Activated naive CD8-positive, alpha-beta T cell treated with anti-CD3 and anti-CD28 coated beads, Interleukin-2, amount 50 U/mL, for 24 hours (primary cell): ENCODE measurements around the gene RUVBL2.
A peak's percentile ranks its signal among the peaks of the same experiment; 100 is the strongest.
"Not testable (repeated sequence)": the region's sequence is repeated elsewhere in the genome, so short reads cannot be mapped to it uniquely, and the experiment has no call there.

Source experiments
- ATAC-seq: fragments of 150-1000 bp; cut with Tn5 transposase; one replicate; pipeline ENCODE4 v1.10.0; 2021
- DNase-seq: peaks from one replicate; pipeline ENCODE4 v3.0.0; 2021
- H3K27ac Mint-ChIP-seq: one replicate; pipeline ENCODE4 v1.8.0; 2021; ENCODE audit warnings: mild to moderate bottlenecking, mixed read lengths
- H3K27me3 Mint-ChIP-seq: one replicate; pipeline ENCODE4 v1.8.0; 2021; ENCODE audit warnings: mixed read lengths
- H3K36me3 Mint-ChIP-seq: one replicate; pipeline ENCODE4 v1.8.0; 2021; ENCODE audit warnings: low read depth, mixed read lengths
- H3K4me1 Mint-ChIP-seq: one replicate; pipeline ENCODE4 v1.8.0; 2021; ENCODE audit warnings: mixed read lengths
- H3K4me3 Mint-ChIP-seq: one replicate; pipeline ENCODE4 v1.8.0; 2021; ENCODE audit warnings: mild to moderate bottlenecking, moderate library complexity, mixed read lengths
- H3K9me3 Mint-ChIP-seq: one replicate; pipeline ENCODE4 v1.8.0; 2021; ENCODE audit warnings: mixed read lengths

RUVBL2 gene

GRCh38 chr19:49014870-49015255 lies 21.2 kb downstream of the RUVBL2 start:
- H3K27me3 Mint-ChIP-seq: peaks cover 6% of the 10 kb centered on the region
- H3K4me1 Mint-ChIP-seq: peaks cover 18% of the 10 kb centered on the region
- no peak for DNase-seq
- no peak overlapping the region for H3K4me3 Mint-ChIP-seq
- H3K36me3 Mint-ChIP-seq: peaks cover 13% of the 10 kb centered on the region
- no peak overlapping the region for H3K27ac Mint-ChIP-seq
- no peak for ATAC-seq
- H3K9me3 Mint-ChIP-seq: no peaks in the 10 kb centered on the region

GRCh38 chr19:49016067-49016839 lies 22.6 kb downstream of the RUVBL2 start:
- H3K36me3 Mint-ChIP-seq: peaks cover 11% of the 10 kb centered on the region
- DNase-seq (no peak), ATAC-seq (no peak)
- H3K9me3 Mint-ChIP-seq: no peaks in the 10 kb centered on the region
- no peak overlapping the region for H3K27ac Mint-ChIP-seq
- H3K4me3 Mint-ChIP-seq: no peak overlapping the region
- H3K27me3 Mint-ChIP-seq: peaks cover 6% of the 10 kb centered on the region
- H3K4me1 Mint-ChIP-seq: peaks cover 25% of the 10 kb centered on the region

- Mint-ChIP-seq H3K4me3 (peak within 1 kb of the TSS; percentile 24), H3K4me1 (peaks cover 33% of the 10 kb centered on the region), H3K36me3 (peaks cover 8% of the 10 kb centered on the region), H3K9me3 (no peaks in the 10 kb centered on the region), H3K27me3 (peaks cover 6% of the 10 kb centered on the region), H3K27ac (no peak within 1 kb of the TSS)
- no peak for DNase-seq
- ATAC-seq: no peak
These were observed 23.5 kb downstream of the RUVBL2 start, which contains the start of gene LHB for GRCh38 chr19:49017041-49017665. Gene LHB (minus strand): TSS chr19:49017091. CDS start chr19:49017081, 10 bp downstream.

GRCh38 chr19:49017666-49018351 lies 24.1 kb downstream of the RUVBL2 start:
- DNase-seq (peak; percentile 69), ATAC-seq (peak; percentile 71)
- Mint-ChIP-seq H3K4me1 (peaks cover 33% of the 10 kb centered on the region), H3K36me3 (peaks cover 8% of the 10 kb centered on the region), H3K27ac (no peak overlapping the region), H3K9me3 (no peaks in the 10 kb centered on the region), H3K4me3 (peak overlapping the region; percentile 24), H3K27me3 (peaks cover 6% of the 10 kb centered on the region)

GRCh38 chr19:49018388-49019241 lies 24.9 kb downstream of the RUVBL2 start:
- Mint-ChIP-seq H3K27ac (peak overlapping the region; percentile 22), H3K4me3 (peak overlapping the region; percentile 72), H3K4me1 (peaks cover 33% of the 10 kb centered on the region)
- H3K9me3 Mint-ChIP-seq, DNase-seq, H3K27me3 Mint-ChIP-seq, H3K36me3 Mint-ChIP-seq: not testable (repeated sequence)
- peak; percentile 9 for ATAC-seq

- H3K9me3 Mint-ChIP-seq: no peaks in the 10 kb centered on the region
- H3K4me3 Mint-ChIP-seq: peak overlapping the region; percentile 72
- H3K36me3 Mint-ChIP-seq: peaks cover 5% of the 10 kb centered on the region
- H3K27ac Mint-ChIP-seq: peak overlapping the region; percentile 22
- ATAC-seq (peak; percentile 13), DNase-seq (peak; percentile 76)
- peaks cover 6% of the 10 kb centered on the region for H3K27me3 Mint-ChIP-seq
- H3K4me1 Mint-ChIP-seq: peaks cover 33% of the 10 kb centered on the region
These were observed 25.7 kb downstream of the RUVBL2 start for GRCh38 chr19:49019242-49019932.

GRCh38 chr19:49020342-49020741 lies 26.7 kb downstream of the RUVBL2 start:
- ATAC-seq: no peak
- peaks cover 33% of the 10 kb centered on the region for H3K4me1 Mint-ChIP-seq
- H3K27ac Mint-ChIP-seq: no peak overlapping the region
- no peak overlapping the region for H3K4me3 Mint-ChIP-seq
- H3K27me3 Mint-ChIP-seq: peaks cover 8% of the 10 kb centered on the region
- peaks cover 5% of the 10 kb centered on the region for H3K36me3 Mint-ChIP-seq
- H3K9me3 Mint-ChIP-seq: no peaks in the 10 kb centered on the region
- no peak for DNase-seq

- DNase-seq (no peak), ATAC-seq (peak; percentile 9)
- H3K27me3 Mint-ChIP-seq: peaks cover 8% of the 10 kb centered on the region
- no peaks in the 10 kb centered on the region for H3K9me3 Mint-ChIP-seq
- H3K36me3 Mint-ChIP-seq: no peaks in the 10 kb centered on the region
- peak overlapping the region; percentile 16 for H3K27ac Mint-ChIP-seq
- H3K4me3 Mint-ChIP-seq: no peak overlapping the region
- H3K4me1 Mint-ChIP-seq: peaks cover 33% of the 10 kb centered on the region
These were observed 27.5 kb downstream of the RUVBL2 start for GRCh38 chr19:49020931-49021895.

- H3K27ac Mint-ChIP-seq: no peak overlapping the region
- DNase-seq (no peak), ATAC-seq (no peak)
- peaks cover 8% of the 10 kb centered on the region for H3K27me3 Mint-ChIP-seq
- no peaks in the 10 kb centered on the region for H3K9me3 Mint-ChIP-seq
- H3K36me3 Mint-ChIP-seq: no peaks in the 10 kb centered on the region
- H3K4me1 Mint-ChIP-seq: peaks cover 33% of the 10 kb centered on the region
- H3K4me3 Mint-ChIP-seq: no peak overlapping the region
These were observed 28.4 kb downstream of the RUVBL2 start for GRCh38 chr19:49022116-49022515.

GRCh38 chr19:49024233-49024632 lies 30.5 kb downstream of the RUVBL2 start, which contains the start of gene CGB3:
Gene CGB3 (minus strand): TSS chr19:49024333. CDS start chr19:49023971, 362 bp downstream.
- H3K9me3 Mint-ChIP-seq, DNase-seq, H3K36me3 Mint-ChIP-seq, H3K4me3 Mint-ChIP-seq, H3K27ac Mint-ChIP-seq, ATAC-seq, H3K27me3 Mint-ChIP-seq: not testable (repeated sequence)
- H3K4me1 Mint-ChIP-seq: peaks cover 19% of the 10 kb centered on the region

- not testable (repeated sequence) for H3K27ac Mint-ChIP-seq, H3K36me3 Mint-ChIP-seq, ATAC-seq, H3K4me3 Mint-ChIP-seq, H3K27me3 Mint-ChIP-seq, DNase-seq, H3K9me3 Mint-ChIP-seq
- peaks cover 12% of the 10 kb centered on the region for H3K4me1 Mint-ChIP-seq
These were observed 31.4 kb downstream of the RUVBL2 start for GRCh38 chr19:49025088-49025487.

GRCh38 chr19:49025599-49025998 lies 31.9 kb downstream of the RUVBL2 start:
- H3K4me1 Mint-ChIP-seq: peaks cover 12% of the 10 kb centered on the region
- not testable (repeated sequence) for ATAC-seq, H3K27ac Mint-ChIP-seq, H3K36me3 Mint-ChIP-seq, H3K27me3 Mint-ChIP-seq, DNase-seq, H3K9me3 Mint-ChIP-seq, H3K4me3 Mint-ChIP-seq

- not testable (repeated sequence) for H3K27ac Mint-ChIP-seq, H3K27me3 Mint-ChIP-seq, ATAC-seq, H3K36me3 Mint-ChIP-seq, H3K9me3 Mint-ChIP-seq, DNase-seq, H3K4me3 Mint-ChIP-seq, H3K4me1 Mint-ChIP-seq
These were observed 35.0 kb downstream of the RUVBL2 start for GRCh38 chr19:49028686-49029085.
